GM21515 (cell line): ENCODE measurements around the gene WHRN.

Source experiments
- ATAC-seq: cut with Tn5 transposase; IDR thresholded peaks from one replicate; pipeline ENCODE4 v1.9.1; 2021; ENCODE audit not compliant: unreplicated experiment

Gene WHRN

DNA sequence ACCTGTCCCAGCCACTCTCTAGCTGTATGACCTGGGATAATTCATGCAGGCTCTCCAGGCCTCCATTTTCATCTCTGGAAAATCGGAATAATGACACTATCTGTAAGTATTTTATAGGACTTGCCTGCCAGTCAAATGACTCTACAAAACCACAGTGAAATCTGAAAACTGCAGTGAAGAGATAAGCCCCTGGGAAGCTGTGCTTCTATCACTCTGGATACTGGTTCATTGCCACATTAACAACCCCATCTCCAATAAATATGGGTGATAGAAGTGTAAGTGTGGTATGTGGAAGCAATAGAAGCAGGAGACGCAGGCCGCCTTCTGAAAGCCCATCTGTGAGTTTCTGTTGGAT is 31.8 kb downstream of the WHRN start:
- no peak for ATAC-seq

GRCh38 chr9:114472765-114473446 is 32.4 kb downstream of the WHRN start:
- ATAC-seq: no peak

DNA sequence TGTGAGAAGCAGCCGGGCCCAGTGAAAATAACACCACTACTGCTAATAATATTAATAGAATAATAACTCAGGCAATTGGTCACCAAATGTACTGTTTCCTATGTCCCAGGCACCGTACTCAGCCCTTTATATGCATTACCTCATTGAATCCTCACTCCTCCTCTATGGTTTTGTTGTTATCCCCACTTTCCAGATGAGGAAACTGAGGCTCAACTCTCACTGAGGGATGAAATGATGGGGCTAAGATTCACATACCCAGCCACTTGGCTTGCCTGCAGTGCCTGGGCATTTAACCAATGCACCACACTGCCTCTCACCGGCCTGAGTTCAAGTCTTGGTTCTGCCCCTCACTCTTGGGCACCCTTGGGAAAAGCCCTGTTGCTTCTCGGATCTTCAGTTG is 34.1 kb downstream of the WHRN start:
- no peak for ATAC-seq

- ATAC-seq: no peak
Measured at GRCh38 chr9:114470581-114470980, 34.7 kb downstream of the WHRN start.

DNA sequence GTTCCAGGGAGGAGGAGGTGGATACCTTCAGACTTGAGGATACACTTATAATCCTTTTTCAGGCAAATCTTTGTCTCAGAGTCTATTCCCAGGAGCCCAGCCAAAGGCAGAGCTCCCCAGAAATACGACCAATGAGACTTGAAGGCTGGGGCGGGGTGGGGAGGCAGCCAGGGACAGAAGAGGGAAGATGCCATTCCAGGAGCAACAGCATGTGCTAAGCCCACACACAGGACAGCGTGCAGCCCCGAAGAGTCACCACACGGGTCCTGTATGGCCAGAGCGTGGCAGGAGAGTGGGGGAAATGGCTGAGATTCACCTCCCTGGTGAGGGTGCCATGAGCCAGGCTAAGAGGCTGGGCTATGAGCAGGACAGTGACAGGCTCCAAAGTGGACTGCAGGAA is 35.2 kb downstream of the WHRN start:
- no peak for ATAC-seq

DNA sequence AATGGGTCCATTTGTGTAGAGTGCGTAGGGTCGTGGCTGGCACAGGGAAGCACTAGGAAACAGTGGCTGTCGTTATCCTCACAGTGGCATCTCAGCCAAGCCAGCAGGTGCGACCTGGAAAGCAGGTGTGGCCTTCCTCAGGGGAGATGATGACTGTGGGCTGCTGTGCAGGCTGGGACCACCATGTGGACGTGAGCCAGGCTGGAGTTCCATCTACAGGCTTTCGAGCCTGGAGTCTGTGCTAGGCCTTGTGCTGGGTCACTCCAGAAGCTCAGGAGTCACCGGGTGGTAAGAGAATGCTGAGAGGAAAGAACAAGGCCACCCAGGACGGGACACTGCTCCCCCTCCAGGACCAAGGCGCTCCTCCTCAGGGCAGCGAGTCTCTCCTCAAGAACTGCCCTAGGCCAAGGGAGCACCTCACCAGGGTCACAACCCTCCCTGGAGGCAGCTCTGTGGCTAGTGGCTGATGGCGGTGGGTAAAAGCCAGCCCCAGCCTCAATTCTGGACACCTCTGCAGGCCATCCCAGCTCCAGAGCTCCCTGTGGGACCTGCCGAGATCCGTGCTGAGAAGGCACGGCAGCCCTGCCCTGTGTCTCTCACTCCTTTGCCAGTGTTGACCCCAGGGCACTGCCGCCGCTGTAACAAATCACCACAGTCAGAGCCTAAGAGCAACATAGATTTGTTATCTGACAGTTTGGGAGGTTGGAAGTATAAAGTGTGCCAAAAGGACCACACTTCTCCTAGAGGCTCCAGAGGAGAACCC is 36.0 kb downstream of the WHRN start:
- no peak for ATAC-seq

DNA sequence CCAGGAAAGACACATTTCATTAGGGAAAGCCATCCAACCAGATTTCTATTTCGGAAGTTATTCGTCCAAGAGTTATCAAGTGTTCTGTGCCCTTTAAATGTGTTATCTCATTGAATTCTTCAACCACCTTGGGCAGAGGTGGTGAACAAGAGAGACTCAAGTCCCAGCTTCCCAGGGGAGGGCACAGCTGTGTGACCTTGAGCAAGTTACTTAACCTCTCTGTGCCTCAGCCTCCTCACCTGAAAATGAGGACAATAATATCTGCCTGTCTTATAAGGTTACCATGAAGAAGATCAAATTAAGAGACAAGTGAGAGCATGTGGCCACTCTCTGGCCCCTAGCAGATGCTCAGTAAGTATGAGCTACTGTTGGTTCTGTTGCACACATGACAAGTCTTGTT is 37.4 kb downstream of the WHRN start:
- ATAC-seq: no peak

DNA sequence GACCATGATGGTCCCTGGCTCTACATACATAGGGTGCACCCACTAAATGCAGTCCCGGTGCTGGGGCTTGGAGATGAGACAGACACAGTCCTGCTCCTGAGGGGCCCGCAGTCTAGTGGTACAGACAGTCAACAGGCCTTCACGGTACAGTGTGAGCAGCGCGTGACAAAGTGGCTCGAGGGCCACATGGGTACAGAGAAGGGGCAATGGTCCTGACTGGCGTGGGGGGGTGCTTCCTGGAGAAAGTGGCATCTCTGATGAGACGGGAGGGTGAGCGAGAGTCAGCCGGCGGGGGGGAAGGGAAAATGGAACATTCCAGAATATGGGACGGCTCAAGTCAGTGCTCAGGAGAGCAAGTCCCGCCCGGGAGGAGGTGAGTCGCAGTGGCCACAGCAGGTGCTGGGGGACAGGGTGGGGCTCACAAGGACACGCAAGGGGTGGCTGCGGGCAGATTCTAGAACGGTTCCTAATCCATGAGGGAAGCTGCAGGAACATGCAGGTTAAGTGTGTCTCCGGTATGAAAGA is 38.0 kb downstream of the WHRN start:
- no peak for ATAC-seq

DNA sequence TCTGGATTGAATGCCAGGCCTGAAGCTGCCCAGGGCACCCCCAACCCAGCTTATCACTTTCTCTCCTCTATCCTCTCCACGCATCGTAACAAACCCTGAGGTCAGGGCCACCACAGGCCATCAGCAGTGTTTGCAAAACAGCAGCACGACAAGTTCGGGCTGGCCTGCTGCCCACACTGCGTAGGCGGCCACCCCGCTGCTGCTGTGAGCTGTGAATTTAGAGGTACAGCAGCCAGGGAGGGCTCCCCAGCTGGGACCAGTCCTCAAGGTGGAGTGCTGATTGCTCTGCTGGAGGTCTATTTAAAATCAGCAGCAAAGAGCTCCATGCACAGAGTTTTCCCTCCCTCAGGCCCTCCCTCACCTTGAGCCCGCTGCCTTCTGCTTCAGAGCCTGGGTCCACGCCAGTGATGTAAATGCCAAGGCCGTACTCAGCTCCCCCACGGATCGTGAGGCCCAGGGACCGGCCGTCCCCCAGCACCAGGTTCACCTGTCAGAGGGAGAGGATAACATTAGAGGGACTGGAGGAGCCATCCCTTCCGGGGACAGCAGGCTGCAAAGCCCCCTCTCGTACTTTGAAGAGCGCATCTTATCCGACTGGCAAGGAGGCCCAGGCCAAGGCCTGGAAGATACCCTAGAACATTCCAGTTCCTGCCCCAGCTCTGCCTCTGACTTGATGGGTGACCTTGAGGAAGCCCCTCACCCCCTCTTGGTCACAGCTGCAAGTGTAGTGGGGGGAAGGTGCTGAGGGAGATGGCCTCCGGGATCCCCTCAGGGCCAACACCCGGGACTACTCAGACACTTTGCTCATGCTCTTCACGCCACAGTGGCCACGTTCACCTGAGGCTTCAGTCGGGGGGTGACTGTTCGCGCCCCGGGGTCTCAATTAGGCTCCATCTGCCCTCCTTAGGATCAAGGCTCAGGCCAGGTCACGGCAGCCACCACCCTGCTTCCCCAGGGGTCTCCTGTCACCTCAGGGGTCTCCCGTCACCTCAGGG is 39.1 kb downstream of the WHRN start:
- no peak for ATAC-seq

GRCh38 chr9:114465417-114465816 is 39.9 kb downstream of the WHRN start:
- no peak for ATAC-seq

- ATAC-seq: no peak
Measured at GRCh38 chr9:114464281-114465051, 40.8 kb downstream of the WHRN start.

GRCh38 chr9:114462791-114463190 is 42.5 kb downstream of the WHRN start:
- no peak for ATAC-seq

DNA sequence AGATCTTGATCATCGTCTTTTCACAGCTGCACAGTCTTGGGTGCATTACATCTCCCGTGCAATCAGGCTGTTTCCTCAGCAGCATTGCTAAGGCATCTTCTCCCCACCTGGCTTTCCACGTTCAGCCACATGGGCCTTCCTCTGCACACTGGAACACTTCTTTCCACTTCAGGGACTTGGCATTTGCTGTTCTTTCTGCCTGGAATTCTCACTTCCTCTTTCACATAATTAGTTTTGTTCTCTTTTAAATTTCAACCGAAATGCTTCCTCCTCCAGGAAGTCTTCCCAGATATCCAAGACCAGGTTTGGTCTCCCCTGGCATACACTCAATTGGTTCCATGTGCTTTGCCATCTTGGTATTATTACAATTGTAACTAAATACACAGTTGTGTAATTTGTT is 43.8 kb downstream of the WHRN start:
- no peak for ATAC-seq

DNA sequence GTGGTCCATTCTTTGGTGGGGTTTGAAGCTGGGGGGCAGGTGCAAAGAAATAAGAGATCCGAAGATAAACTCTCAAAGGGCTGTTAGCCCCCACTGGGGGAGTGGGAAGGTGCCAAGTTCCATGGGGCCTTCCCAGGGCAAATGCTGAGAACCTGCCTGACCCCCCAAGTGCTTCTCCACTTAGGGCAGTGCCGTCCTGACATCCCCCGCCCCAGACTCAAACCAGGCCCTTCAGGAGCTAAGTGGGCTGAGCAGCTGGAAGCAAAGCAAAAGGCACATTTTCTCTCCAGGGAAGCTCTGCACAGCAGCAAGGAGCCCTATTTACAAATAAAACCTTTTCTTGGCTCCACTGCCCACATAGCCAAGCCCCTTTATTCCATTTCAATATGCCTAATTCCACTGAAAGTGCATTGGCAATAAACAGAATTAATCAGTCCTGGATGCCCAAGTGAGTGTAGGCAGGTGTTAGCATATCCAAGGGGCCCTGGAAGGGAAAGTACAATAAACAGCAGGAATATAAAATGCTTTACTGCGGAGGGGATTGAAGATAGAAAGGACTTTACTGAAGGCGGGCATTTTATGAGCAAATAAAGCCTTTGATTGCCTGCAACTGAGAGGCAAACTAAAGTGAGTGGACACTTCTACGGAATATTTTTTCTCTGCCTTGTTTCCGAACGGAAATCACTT is 44.6 kb downstream of the WHRN start:
- ATAC-seq: no peak

DNA sequence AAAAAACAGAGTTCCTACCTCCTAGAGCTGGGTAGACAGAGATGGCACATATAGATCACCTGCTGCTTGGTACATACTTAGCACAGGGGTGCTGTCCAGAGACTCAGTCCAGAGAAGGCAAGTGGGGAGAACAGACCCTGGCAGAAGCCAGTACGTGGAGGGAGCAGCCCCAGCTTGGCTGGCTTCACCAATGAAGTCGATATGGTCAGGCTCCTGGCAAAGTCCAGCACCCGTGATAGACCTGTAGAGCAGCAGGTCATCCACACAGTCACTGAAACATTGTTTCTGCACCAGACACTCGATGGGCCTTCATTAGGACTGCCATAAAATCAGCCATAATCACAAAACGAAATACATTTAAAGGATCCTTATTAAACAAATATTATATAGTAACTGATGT is 45.8 kb downstream of the WHRN start:
- no peak for ATAC-seq

GRCh38 chr9:114456929-114457328 is 48.3 kb downstream of the WHRN start:
- no peak for ATAC-seq

DNA sequence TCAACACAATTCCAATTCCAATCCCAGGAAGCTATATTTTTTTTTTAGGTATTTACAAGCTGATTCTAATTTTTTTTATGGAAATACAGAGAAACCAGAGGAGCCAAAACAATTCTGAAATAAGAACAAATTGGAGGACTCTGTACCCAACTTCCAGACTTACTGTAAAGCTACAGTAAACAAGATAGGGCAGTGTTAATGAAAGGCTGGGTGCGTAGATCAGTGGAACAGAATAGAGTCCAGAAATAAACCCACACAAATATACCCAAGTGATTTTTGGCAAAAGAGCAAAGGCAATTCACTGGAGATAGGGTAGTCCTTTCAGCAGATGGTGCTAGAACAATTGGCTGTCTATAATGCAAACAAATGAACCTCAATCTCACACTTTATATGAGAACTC is 50.6 kb downstream of the WHRN start:
- ATAC-seq: no peak

GRCh38 chr9:114452219-114453165 is 52.8 kb downstream of the WHRN start:
- ATAC-seq: no peak

DNA sequence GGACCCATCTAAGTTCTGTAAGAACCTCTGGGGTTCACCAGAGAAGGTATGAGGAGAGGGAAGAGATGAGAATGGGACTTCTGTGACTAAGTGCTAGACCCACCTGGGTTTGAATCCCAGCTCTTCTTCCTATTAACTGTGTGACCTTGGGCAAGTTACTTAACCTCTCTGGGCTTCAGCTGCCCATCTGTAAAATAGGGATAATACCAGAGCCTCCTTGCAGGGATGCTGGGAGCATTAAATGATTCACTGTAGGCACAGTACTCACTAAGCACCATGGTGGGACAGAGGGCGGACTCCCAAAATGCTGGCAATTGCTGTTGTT is 53.6 kb downstream of the WHRN start:
- no peak for ATAC-seq
